Epithelial cell of proximal tubule (primary cell): ENCODE results near the gene PPP1R14C. TPM values are rescaled to one million over a fixed set of nuclear protein-coding genes. Genes with fewer than 3 reads are reported as not detected.

ENCODE experiments used
- DNase-seq: peaks from one replicate; pipeline ENCODE4 v3.0.0-alpha.2; 2011; ENCODE audit warnings: low read depth
- H3K4me3 ChIP-seq: 2 replicates; pipeline ENCODE4 v1.5.1; 2011; ENCODE audit warnings: low read depth, mild to moderate bottlenecking, low read length
- total RNA-seq: library from RNA; depleted of rRNA; stranded (reverse); fragments of >200 nt; gene quantifications from 2 replicates; pipeline ENCODE4 v1.2.3, GENCODE V29; 2015
- TF ChIP-seq, protein P1 (sequence below): conservative IDR thresholded peaks from 2 replicates; pipeline ENCODE4 v1.5.1; 2012; ENCODE audit warnings: low read depth, mild to moderate bottlenecking, low read length

Gene PPP1R14C
- total RNA-seq, 1 donor from 2014 or later: 27.0 TPM

DNA sequence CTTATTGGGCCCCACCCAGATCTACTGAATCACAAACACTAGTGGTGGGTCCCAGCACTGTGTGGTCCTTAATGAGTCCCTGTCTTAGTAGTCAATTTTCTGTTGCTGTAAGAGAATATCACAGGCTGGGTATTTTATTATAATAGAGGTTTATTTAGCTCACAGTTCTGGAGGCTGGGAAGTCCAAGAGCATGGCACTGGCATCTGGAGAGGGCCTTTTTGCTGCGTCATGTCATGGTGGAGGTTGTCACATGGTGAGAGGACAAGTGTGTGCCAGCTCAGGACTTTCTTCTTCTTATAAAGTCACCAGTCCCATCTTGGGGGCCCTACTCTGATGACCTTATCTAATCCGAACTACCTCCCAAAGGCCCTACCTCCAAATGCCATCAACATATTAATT lies 105.0 kb downstream of the PPP1R14C start:
- TF ChIP-seq, protein P1, sequence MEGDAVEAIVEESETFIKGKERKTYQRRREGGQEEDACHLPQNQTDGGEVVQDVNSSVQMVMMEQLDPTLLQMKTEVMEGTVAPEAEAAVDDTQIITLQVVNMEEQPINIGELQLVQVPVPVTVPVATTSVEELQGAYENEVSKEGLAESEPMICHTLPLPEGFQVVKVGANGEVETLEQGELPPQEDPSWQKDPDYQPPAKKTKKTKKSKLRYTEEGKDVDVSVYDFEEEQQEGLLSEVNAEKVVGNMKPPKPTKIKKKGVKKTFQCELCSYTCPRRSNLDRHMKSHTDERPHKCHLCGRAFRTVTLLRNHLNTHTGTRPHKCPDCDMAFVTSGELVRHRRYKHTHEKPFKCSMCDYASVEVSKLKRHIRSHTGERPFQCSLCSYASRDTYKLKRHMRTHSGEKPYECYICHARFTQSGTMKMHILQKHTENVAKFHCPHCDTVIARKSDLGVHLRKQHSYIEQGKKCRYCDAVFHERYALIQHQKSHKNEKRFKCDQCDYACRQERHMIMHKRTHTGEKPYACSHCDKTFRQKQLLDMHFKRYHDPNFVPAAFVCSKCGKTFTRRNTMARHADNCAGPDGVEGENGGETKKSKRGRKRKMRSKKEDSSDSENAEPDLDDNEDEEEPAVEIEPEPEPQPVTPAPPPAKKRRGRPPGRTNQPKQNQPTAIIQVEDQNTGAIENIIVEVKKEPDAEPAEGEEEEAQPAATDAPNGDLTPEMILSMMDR: no peak
- no peak overlapping the region for H3K4me3 ChIP-seq
- no peak for DNase-seq

DNA sequence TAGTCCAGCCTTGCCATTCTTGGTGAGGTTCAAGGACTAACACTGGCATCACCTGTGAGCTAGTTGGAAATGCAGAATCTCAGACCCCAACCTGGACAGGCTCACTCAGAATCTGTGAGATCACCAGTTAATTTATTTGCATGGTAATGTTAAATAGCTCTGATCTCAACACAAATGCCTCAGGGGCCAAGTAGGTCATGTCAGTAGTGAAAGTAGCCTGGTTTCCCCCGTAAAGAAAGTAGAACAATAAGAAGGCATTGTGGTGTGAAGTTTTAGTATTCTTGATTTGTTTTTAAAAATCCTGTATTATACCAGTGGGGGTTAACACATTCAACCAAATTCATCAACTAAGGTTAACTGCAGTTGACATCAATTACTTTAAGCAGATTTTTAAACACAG lies 105.5 kb downstream of the PPP1R14C start:
- DNase-seq: no peak
- no peak overlapping the region for H3K4me3 ChIP-seq
- TF ChIP-seq, protein P1: no peak

DNA sequence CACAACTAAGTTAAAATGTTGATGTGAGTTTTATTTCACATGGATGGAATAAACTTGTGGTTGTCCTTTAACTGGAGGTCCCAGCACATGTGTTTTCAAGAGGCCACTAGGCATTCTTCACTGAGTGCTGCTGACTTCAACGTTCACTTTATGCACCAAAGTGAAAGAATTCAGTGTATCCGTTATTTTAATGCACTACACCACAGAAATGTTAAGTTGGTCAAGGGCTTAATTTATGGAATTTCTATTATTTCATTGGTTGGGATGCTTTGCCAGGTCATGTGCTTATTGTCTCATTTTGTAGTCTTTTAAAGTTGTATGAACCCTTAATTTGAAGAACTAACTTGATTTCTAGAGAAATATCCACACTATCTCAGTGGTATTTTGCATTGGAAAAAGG lies 106.4 kb downstream of the PPP1R14C start:
- DNase-seq: no peak
- H3K4me3 ChIP-seq: no peak overlapping the region
- TF ChIP-seq, protein P1: no peak

DNA sequence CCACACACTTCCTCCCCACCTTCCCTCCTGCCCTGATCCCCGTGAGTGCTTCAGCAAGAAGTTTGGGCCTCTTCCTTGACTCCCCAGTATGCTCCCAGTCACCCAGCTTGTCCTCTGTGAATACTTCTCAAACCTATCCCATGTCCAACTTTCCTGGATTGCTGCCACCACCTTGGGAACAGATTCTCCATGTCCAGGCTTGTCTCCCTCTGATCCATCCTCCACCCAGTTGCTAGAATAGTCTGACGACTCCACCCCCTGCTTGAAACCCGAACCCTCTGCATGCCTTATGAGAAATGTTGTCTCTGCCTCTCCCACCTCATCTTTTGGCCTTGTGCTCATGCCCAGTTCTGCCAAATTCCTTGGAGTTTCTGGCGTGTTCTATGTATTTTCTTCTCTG lies 108.0 kb downstream of the PPP1R14C start:
- no peak for DNase-seq
- no peak overlapping the region for H3K4me3 ChIP-seq
- TF ChIP-seq, protein P1: no peak

DNA sequence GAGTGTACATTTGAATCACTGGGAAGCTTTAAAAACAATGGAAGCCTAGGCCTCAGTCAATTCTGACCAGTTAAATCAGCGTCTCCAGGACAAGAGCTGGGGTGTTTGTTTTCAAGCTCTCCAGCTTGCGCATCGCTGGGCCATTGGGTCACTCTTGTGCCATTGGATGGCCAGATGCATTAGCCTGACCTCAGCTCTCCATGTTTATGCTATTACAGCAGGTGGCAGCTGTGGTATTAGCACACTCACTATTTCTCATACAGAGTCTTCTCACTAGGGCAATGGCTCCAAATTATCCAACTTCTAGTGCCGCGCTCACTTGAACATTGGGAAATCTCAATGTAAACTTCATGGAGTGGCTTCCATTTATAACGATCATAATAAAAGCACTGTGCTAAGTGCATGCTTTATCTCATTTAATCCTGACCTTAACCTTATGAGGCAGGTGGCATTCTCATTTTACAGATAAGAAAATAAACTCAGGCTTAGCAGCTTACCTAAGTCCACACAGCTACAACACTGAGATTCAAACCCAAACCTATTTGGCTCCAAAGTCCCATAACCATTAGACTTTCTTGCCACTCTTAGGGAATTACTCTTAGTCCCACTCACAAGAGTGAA lies 108.8 kb downstream of the PPP1R14C start:
- DNase-seq: no peak
- TF ChIP-seq, protein P1: no peak

DNA sequence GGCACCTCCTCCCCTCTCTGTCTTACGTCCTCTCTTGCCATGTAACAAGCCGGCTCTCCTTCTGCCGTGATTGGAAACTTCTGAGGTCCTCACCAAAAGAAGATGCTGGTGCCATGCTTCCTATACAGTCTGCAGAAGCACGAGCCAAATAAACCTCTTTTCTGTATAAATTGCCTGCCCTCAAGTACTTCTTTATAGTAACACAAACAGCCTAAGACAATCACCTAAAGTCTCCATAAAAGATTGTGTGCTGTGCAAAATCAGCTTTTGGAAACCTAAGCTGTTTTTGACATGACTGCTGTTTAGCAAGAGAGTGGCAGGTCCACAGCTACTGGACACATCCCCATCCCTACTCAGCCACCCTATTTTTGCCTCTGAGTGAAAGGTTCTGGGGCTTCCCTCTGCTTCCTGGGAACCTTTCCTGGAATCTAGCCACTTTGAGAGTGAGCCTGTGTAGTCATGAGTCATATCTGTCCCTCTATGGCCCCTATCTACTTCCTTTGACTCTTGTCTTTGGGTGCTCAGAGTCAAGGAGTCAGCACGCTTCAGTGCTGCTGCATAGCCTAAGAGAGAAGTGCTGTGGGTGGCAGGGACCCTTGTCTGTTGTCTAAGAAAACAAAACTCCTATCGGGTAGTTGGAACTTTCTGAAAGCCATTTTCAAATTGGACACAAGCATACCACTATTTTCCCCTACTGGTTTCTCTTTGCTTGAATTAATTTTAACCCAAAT lies 110.0 kb downstream of the PPP1R14C start:
- DNase-seq: no peak
- TF ChIP-seq, protein P1: no peak
- no peak overlapping the region for H3K4me3 ChIP-seq

More for the DNA sequence above, 108.8 kb downstream of the PPP1R14C start:
- no peak overlapping the region for H3K4me3 ChIP-seq
